HG02642 (cell line): ENCODE data around the gene TAL1.

ENCODE experiments used
- ATAC-seq: cut with Tn5 transposase; IDR thresholded peaks from one replicate; pipeline ENCODE4 v1.9.1; 2021; ENCODE audit warnings: mild to moderate bottlenecking; ENCODE audit not compliant: unreplicated experiment, poor library complexity

The TAL1 gene

GRCh38 chr1:47189844-47190508 is 42.0 kb downstream of the TAL1 start, which contains the start of gene PDZK1IP1:
TSS of gene PDZK1IP1 (minus strand) at chr1:47190036. CDS start at chr1:47189932, 104 bp downstream.
- ATAC-seq = no peak

GRCh38 chr1:47188791-47189785 is 42.9 kb downstream of the TAL1 start:
- ATAC-seq = no peak

GRCh38 chr1:47187926-47188250 is 44.1 kb downstream of the TAL1 start:
- no peak for ATAC-seq

GRCh38 chr1:47187231-47187925 is 44.6 kb downstream of the TAL1 start:
- ATAC-seq = no peak

GRCh38 chr1:47186267-47187185 is 45.5 kb downstream of the TAL1 start:
- ATAC-seq = no peak

- ATAC-seq = no peak
Measured at GRCh38 chr1:47184822-47185677, 47.0 kb downstream of the TAL1 start.

- no peak for ATAC-seq
Measured at GRCh38 chr1:47184090-47184821, 47.8 kb downstream of the TAL1 start.

- no peak for ATAC-seq
Measured at GRCh38 chr1:47183308-47184089, 48.5 kb downstream of the TAL1 start.

GRCh38 chr1:47182676-47183235 is 49.3 kb downstream of the TAL1 start:
- ATAC-seq = no peak

- ATAC-seq = no peak
Measured at GRCh38 chr1:47181955-47182675, 49.9 kb downstream of the TAL1 start.

- ATAC-seq = no peak
Measured at GRCh38 chr1:47181095-47181954, 50.7 kb downstream of the TAL1 start.

GRCh38 chr1:47180603-47181094 is 51.4 kb downstream of the TAL1 start:
- ATAC-seq = no peak

GRCh38 chr1:47179988-47180563 is 51.9 kb downstream of the TAL1 start:
- no peak for ATAC-seq

GRCh38 chr1:47179017-47179987 is 52.7 kb downstream of the TAL1 start:
- ATAC-seq = peak; percentile 81
